Activated T-helper 1 cell treated with anti-CD3 and anti-CD28 coated beads, Interleukin-12 subunit alpha, Interleukin-12 subunit beta, Interleukin-2, Interleukin-4 antibody, amounts not matched to agents 30 ng/mL and 10 ng/mL and 1 ng/mL, durations not matched to agents 14 hours and 24 hours and 36 hours (primary cell): ENCODE data around the gene BAG3. TPM values are rescaled to one million over a fixed set of nuclear protein-coding genes. Genes with fewer than 3 reads are reported as not detected.
A peak's percentile ranks its signal among the peaks of the same experiment; 100 is the strongest.
"Not testable (repeated sequence)": the region's sequence is repeated elsewhere in the genome, so short reads cannot be mapped to it uniquely, and the experiment has no call there.

Source experiments
- DNase-seq: peaks from one replicate; pipeline ENCODE4 v3.0.0; 2021; ENCODE audit warnings: low spot score
- H3K27ac Mint-ChIP-seq: one replicate; pipeline ENCODE4 v1.8.0; 2021; ENCODE audit warnings: mild to moderate bottlenecking, mixed read lengths
- H3K27me3 Mint-ChIP-seq: one replicate; pipeline ENCODE4 v1.8.0; 2022; ENCODE audit warnings: mild to moderate bottlenecking, moderate library complexity, mixed read lengths; ENCODE audit not compliant: insufficient read depth
- H3K36me3 Mint-ChIP-seq: one replicate; pipeline ENCODE4 v1.8.0; 2021; ENCODE audit warnings: low read depth, mixed read lengths
- H3K4me1 Mint-ChIP-seq: one replicate; pipeline ENCODE4 v1.8.0; 2021; ENCODE audit warnings: low read depth, mixed read lengths
- H3K4me3 Mint-ChIP-seq: one replicate; pipeline ENCODE4 v1.8.0; 2021; ENCODE audit warnings: mild to moderate bottlenecking, moderate library complexity, mixed read lengths
- H3K9me3 Mint-ChIP-seq: one replicate; pipeline ENCODE4 v1.8.0; 2021; ENCODE audit warnings: mixed read lengths
- intact Hi-C: fragments of 100-400 bp; cut with micrococcal nuclease; formaldehyde crosslinking; loops from one replicate; pipeline ENCODE4 v1.15.1; 2024
- total RNA-seq: library from RNA; stranded (reverse); gene quantifications from 2 replicates; pipeline ENCODE4 v1.2.3, GENCODE V29; 2022

Gene BAG3
- total RNA-seq = 30.4 and 30.5 TPM in 2 replicates

- peaks cover 11% of the 10 kb centered on the region for H3K36me3 Mint-ChIP-seq
- intact Hi-C loops = loop anchor here (1.0 to 10.0 kb wide), 9 partner anchors 54 to 570 kb away; partner anchors contain the start of genes EIF3A, GRK5, RGS10 and SFXN4
- DNase-seq = peak; percentile 70
- no peaks in the 10 kb centered on the region for H3K27me3 Mint-ChIP-seq
- no peaks in the 10 kb centered on the region for H3K9me3 Mint-ChIP-seq
- peaks cover 50% of the 10 kb centered on the region for H3K4me1 Mint-ChIP-seq
- peak within 1 kb of the TSS; percentile 95 for H3K4me3 Mint-ChIP-seq
- peak within 1 kb of the TSS; percentile 96 for H3K27ac Mint-ChIP-seq
These were observed at the start of gene BAG3 for GRCh38 chr10:119650692-119651513. BAG3 (plus strand) TSS chr10:119651380; CDS start chr10:119651676, 296 bp downstream.

GRCh38 chr10:119602241-119603095 lies 48.7 kb upstream of the BAG3 start:
- H3K27me3 Mint-ChIP-seq = no peaks in the 10 kb centered on the region
- H3K9me3 Mint-ChIP-seq = no peaks in the 10 kb centered on the region
- peaks cover 7% of the 10 kb centered on the region for H3K36me3 Mint-ChIP-seq
- DNase-seq = peak; percentile 34
- no peak overlapping the region for H3K27ac Mint-ChIP-seq
- no peak overlapping the region for H3K4me3 Mint-ChIP-seq
- intact Hi-C loops = no loop called here
- peaks cover 10% of the 10 kb centered on the region for H3K4me1 Mint-ChIP-seq

GRCh38 chr10:119604468-119604867 lies 46.7 kb upstream of the BAG3 start:
- no peak for DNase-seq
- peaks cover 3% of the 10 kb centered on the region for H3K36me3 Mint-ChIP-seq
- H3K4me3 Mint-ChIP-seq = no peak overlapping the region
- no peaks in the 10 kb centered on the region for H3K9me3 Mint-ChIP-seq
- no peaks in the 10 kb centered on the region for H3K27me3 Mint-ChIP-seq
- intact Hi-C loops = no loop called here
- H3K4me1 Mint-ChIP-seq = peaks cover 4% of the 10 kb centered on the region
- no peak overlapping the region for H3K27ac Mint-ChIP-seq

GRCh38 chr10:119608316-119609155 lies 42.6 kb upstream of the BAG3 start:
- no peak overlapping the region for H3K4me3 Mint-ChIP-seq
- H3K27me3 Mint-ChIP-seq = no peaks in the 10 kb centered on the region
- H3K27ac Mint-ChIP-seq = no peak overlapping the region
- no peak for DNase-seq
- no peaks in the 10 kb centered on the region for H3K36me3 Mint-ChIP-seq
- H3K4me1 Mint-ChIP-seq = peaks cover 4% of the 10 kb centered on the region
- peaks cover 4% of the 10 kb centered on the region for H3K9me3 Mint-ChIP-seq
- intact Hi-C loops = no loop called here

GRCh38 chr10:119609516-119609915 lies 41.7 kb upstream of the BAG3 start:
- DNase-seq = no peak
- no peaks in the 10 kb centered on the region for H3K27me3 Mint-ChIP-seq
- intact Hi-C loops = no loop called here

DNA sequence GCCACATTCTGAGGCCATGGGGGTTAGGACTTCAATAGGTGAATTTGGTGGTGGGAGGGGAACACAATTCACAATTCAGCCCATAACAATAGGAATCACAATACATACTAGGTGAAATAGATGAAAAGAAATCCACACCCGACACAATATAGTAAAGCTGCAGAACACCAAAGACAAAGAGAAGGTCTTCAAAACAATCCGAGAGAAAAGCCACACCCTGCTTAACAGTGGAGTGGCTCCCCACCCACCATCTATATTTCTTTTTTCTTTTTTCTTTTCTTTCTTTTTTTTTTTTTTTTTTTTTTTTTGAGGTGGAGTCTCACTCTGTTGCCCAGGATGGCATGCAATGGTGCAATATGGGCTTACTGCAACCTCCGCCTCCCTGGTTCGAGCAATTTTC lies 39.7 kb upstream of the BAG3 start:
- no peaks in the 10 kb centered on the region for H3K36me3 Mint-ChIP-seq
- H3K27me3 Mint-ChIP-seq = peaks cover 5% of the 10 kb centered on the region
- peaks cover 4% of the 10 kb centered on the region for H3K9me3 Mint-ChIP-seq
- intact Hi-C loops = no loop called here
- DNase-seq = no peak
- peaks cover 4% of the 10 kb centered on the region for H3K4me1 Mint-ChIP-seq
- no peak overlapping the region for H3K27ac Mint-ChIP-seq
- no peak overlapping the region for H3K4me3 Mint-ChIP-seq

More at GRCh38 chr10:119609516-119609915, 41.7 kb upstream of the BAG3 start:
- no peak overlapping the region for H3K27ac Mint-ChIP-seq
- no peaks in the 10 kb centered on the region for H3K36me3 Mint-ChIP-seq
- H3K4me1 Mint-ChIP-seq = peaks cover 4% of the 10 kb centered on the region
- peaks cover 4% of the 10 kb centered on the region for H3K9me3 Mint-ChIP-seq
- no peak overlapping the region for H3K4me3 Mint-ChIP-seq

GRCh38 chr10:119613741-119614140 lies 37.4 kb upstream of the BAG3 start:
- H3K4me1 Mint-ChIP-seq = no peaks in the 10 kb centered on the region
- intact Hi-C loops = no loop called here
- no peak overlapping the region for H3K4me3 Mint-ChIP-seq
- peaks cover 4% of the 10 kb centered on the region for H3K9me3 Mint-ChIP-seq
- H3K27me3 Mint-ChIP-seq = peaks cover 5% of the 10 kb centered on the region
- H3K36me3 Mint-ChIP-seq = no peaks in the 10 kb centered on the region
- H3K27ac Mint-ChIP-seq = no peak overlapping the region
- DNase-seq = no peak

GRCh38 chr10:119614686-119615085 lies 36.5 kb upstream of the BAG3 start:
- no peak overlapping the region for H3K4me3 Mint-ChIP-seq
- no peaks in the 10 kb centered on the region for H3K36me3 Mint-ChIP-seq
- no peaks in the 10 kb centered on the region for H3K4me1 Mint-ChIP-seq
- no peak overlapping the region for H3K27ac Mint-ChIP-seq
- intact Hi-C loops = no loop called here
- DNase-seq = no peak
- peaks cover 5% of the 10 kb centered on the region for H3K27me3 Mint-ChIP-seq
- H3K9me3 Mint-ChIP-seq = peaks cover 4% of the 10 kb centered on the region

- Mint-ChIP-seq H3K27ac (no peak overlapping the region), H3K4me3 (no peak overlapping the region), H3K9me3 (no peaks in the 10 kb centered on the region), H3K27me3 (peaks cover 9% of the 10 kb centered on the region), H3K4me1 (peaks cover 5% of the 10 kb centered on the region), H3K36me3 (no peaks in the 10 kb centered on the region)
- intact Hi-C loops = no loop called here
- DNase-seq = no peak
These were observed 34.2 kb upstream of the BAG3 start for GRCh38 chr10:119616882-119617570.

DNA sequence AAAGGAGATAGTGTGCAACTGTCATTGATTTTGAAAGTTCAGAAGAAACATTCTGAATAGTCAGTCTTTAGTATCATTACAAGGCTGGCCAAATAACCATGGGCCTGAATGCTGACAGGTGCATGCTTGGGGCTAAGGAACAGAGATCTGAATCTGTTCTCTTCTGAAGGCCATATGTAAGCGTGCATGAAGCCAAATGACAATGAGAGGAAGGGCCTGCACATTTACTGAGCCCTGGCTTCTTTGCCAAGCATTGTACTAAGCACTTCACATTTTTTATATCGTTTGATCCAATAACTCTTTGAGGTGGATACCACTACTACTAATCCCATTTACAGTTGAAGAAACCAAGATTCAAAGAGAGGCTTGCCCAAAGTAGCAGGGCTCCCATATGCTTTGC lies 32.0 kb upstream of the BAG3 start:
- Mint-ChIP-seq H3K4me3 (no peak overlapping the region), H3K4me1 (peaks cover 5% of the 10 kb centered on the region), H3K27me3 (peaks cover 12% of the 10 kb centered on the region), H3K9me3 (no peaks in the 10 kb centered on the region), H3K27ac (no peak overlapping the region), H3K36me3 (no peaks in the 10 kb centered on the region)
- DNase-seq = no peak
- intact Hi-C loops = no loop called here

- H3K4me1 Mint-ChIP-seq, intact Hi-C loops, H3K4me3 Mint-ChIP-seq, H3K9me3 Mint-ChIP-seq, H3K36me3 Mint-ChIP-seq, H3K27ac Mint-ChIP-seq, DNase-seq: not testable (repeated sequence)
- peaks cover 12% of the 10 kb centered on the region for H3K27me3 Mint-ChIP-seq
These were observed 31.4 kb upstream of the BAG3 start for GRCh38 chr10:119619811-119620210.
